H1 (cell line): ENCODE data around the gene GFOD1. TPM values are rescaled to one million over a fixed set of nuclear protein-coding genes. Genes with fewer than 3 reads are reported as not detected.

Experiments
- CTCF ChIP-seq, 3 experiments: IDR thresholded peaks; 1 replicate in 2 of 3; 2 replicates in 1 of 3; pipeline versions ENCODE4 v1.5.1 to v1.6.1; 2011; ENCODE audit warnings: low read length in 3 of 3, mild to moderate bottlenecking in 3 of 3, inconsistent platforms in 2 of 3, low read depth in 1 of 3, moderate library complexity in 1 of 3; ENCODE audit not compliant: insufficient read depth in 1 of 3; ENCODE audit errors: control extremely low read depth in 1 of 3
- EZH2 ChIP-seq: fragments of 200-600 bp; sonication (generic); IDR thresholded peaks from 2 replicates; pipeline ENCODE4 v1.7.1; 2012; ENCODE audit warnings: low read depth, mild to moderate bottlenecking, moderate library complexity, low read length, inconsistent platforms; ENCODE audit not compliant: severe bottlenecking
- POLR2AphosphoS5 ChIP-seq: IDR thresholded peaks from 2 replicates; pipeline ENCODE4 v1.6.1; 2011; ENCODE audit warnings: low read depth, low read length
- SP2 ChIP-seq: IDR thresholded peaks from 2 replicates; pipeline ENCODE4 v1.6.1; 2012; ENCODE audit warnings: mild to moderate bottlenecking, low read length, inconsistent platforms
- polyA plus RNA-seq, 7 experiments: library from polyadenylated mRNA; depleted of rRNA in 3 of 7; stranded (reverse) in 5 of 7; unstranded in 2 of 7; fragments of >200 nt in 5 of 7; fragments of 200-250 nt in 2 of 7; gene quantifications; 1 replicate in 5 of 7; 2 replicates in 1 of 7; 4 replicates in 1 of 7; pipeline versions ENCODE4 v1.2.1 to v1.2.3, GENCODE V29; 2011 to 2013; ENCODE audit warnings: missing spikeins in 2 of 7, mixed read lengths in 2 of 7
- total RNA-seq: library from RNA; stranded (reverse); fragmentation: NEBNext Ultra II Directional; extraction: Animal tissue kit (Norgen Biotek cat#: 25700); gene quantifications from 2 replicates; pipeline ENCODE4 v1.2.1, GENCODE V29; 2021

Gene GFOD1
- total and polyA plus RNA-seq, 2 of the 8 experiments (the other 6 are each of a cell fraction or from before 2014, with no cell fraction given): 2.5 to 8.8 TPM

- no peak for TF ChIP-seq CTCF (IDR thresholded peaks at IDR 0.05; ENCODE audit: control extremely low read depth in 1 of 3, insufficient read depth in 1 of 3, low read depth in 1 of 3, low read length in 3 of 3)
- TF ChIP-seq SP2: no peak
- no peak for TF ChIP-seq POLR2AphosphoS5
- no peak for TF ChIP-seq EZH2
These were observed 31.8 kb downstream of the GFOD1 start (continued) for GRCh38 chr6:13455552-13455966.
